ENCODE measurements around the gene TBX6.

The TBX6 gene

GRCh38 chr16:30068333-30068732 lies 23.4 kb downstream of the TBX6 start:
- no peak for TF ChIP-seq CTCF (conservative IDR thresholded peaks at IDR 0.05; ENCODE audit: low read depth, low read length)
- no peak for DNase-seq (ENCODE audit: low read depth)
- peak overlapping the region; percentile 27 for H3K4me3 ChIP-seq (ENCODE audit: low read length)

DNA sequence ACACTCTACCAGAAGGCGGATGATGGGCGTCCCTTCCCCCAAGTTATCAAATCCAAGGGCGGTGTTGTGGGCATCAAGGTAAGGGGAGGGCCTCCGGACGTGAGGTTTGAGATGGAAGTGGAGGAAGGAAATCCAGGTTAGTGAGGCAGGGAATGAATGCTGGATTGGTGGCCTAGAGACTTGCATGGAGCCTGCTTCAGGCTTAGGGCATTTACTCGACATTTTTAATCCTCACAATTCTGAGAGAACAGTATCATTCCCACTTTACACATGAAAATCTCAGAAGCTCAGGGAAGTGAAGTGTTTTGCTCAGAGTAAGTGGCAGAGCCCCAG lies 24.2 kb downstream of the TBX6 start:
- TF ChIP-seq CTCF (conservative IDR thresholded peaks at IDR 0.05; ENCODE audit: low read depth, low read length): no peak
- peak overlapping the region; percentile 79 for H3K4me3 ChIP-seq (ENCODE audit: low read length)
- DNase-seq (ENCODE audit: low read depth): no peak

DNA sequence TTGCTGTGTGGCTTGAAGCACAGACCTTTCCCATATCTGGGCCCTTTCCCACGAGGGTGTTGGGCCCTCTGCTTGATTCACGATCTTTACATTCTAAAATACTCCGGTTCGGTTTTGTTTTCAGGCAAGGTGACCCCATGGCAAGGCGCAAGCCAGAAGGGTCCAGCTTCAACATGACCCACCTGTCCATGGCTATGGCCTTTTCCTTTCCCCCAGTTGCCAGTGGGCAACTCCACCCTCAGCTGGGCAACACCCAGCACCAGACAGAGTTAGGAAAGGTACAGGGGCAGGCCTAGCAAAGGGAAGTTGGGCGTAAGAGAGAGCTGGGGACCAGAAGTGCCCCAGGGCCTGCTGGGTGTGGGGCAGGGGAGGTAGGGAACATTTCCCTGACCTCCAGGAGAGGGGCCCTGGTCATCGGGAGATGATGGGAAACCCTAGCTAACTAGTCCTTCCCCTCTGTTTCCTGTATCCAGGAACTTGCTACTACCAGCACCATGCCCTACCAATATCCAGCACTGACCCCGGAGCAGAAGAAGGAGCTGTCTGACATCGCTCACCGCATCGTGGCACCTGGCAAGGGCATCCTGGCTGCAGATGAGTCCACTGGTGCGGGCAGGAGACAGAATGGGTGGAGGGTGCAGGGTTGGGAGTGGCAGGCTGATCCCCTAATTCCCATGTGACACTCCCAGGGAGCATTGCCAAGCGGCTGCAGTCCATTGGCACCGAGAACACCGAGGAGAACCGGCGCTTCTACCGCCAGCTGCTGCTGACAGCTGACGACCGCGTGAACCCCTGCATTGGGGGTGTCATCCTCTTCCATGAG lies 24.8 kb downstream of the TBX6 start:
- TF ChIP-seq CTCF (conservative IDR thresholded peaks at IDR 0.05; ENCODE audit: low read depth, low read length): no peak
- peak overlapping the region; percentile 79 for H3K4me3 ChIP-seq (ENCODE audit: low read length)
- no peak for DNase-seq (ENCODE audit: low read depth)

GRCh38 chr16:30065943-30066760 lies 25.6 kb downstream of the TBX6 start:
- peak overlapping the region; percentile 79 for H3K4me3 ChIP-seq (ENCODE audit: low read length)
- TF ChIP-seq CTCF (conservative IDR thresholded peaks at IDR 0.05; ENCODE audit: low read depth, low read length): no peak
- DNase-seq (ENCODE audit: low read depth): no peak

DNA sequence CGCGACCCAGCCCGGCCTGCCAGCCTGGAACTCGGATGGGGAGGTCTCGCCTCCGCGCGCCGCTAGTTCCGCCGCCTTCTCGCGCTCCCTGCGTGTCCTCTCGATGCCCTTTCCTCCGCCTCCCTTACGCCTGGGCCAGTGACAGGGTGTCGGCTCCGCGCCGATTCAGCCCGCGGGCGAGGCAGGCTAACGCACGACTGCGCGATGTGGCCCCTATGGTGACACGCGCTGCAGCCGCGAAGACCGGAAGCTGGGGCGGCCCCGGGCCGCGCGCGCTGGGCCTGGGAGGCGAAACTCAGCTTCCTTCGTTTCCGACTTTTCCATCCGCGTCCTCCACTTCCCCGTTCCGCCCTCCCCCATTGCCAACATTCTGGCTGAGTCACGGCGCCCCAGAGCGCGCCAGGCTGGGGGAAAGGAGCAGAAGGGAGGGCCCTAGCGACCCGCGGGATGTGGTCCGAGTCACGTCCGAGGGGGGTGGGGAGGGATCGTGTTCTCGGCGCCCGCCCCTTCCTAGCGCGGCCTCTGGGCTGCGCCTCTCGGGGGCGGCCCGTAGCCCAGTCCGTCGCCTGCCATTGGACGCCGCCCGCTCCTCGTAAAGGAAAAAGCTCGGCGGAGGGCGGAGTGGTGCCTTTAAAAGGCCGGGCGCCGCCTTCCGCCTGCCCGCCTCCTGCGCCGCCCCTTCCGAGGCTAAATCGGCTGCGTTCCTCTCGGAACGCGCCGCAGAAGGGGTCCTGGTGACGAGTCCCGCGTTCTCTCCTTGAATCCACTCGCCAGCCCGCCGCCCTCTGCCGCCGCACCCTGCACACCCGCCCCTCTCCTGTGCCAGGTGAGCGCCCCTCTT lies 26.4 kb downstream of the TBX6 start, which contains the start of gene ALDOA:
TSS of gene ALDOA (plus strand) at position 659 of the 841 bp plus-strand sequence. CDS start 1,138 bp downstream, outside the sequence.
- DNase-seq (ENCODE audit: low read depth): peak; percentile 92
- H3K4me3 ChIP-seq (ENCODE audit: low read length): peak within 1 kb of the TSS; percentile 79
- TF ChIP-seq CTCF (conservative IDR thresholded peaks at IDR 0.05; ENCODE audit: low read depth, low read length): no peak

DNA sequence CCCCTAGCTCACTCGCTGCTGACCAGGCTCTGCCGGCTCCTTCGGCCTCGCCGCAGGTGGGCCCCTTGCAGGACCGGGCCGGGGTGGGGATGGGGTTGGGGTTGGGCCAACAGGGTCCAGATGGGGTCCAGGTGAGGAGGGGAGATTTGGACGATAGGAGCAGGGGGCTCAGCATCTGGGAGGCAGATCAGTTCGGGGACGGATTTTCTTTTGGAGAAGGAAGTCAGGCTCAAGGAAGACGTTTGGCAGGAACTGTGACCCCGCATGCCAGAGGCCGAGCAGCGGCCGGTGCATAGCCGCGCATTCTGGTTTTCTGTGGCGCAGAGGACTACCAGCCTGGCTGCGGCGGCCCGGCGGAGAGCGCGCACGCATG lies 27.0 kb downstream of the TBX6 start:
- no peak for TF ChIP-seq CTCF (conservative IDR thresholded peaks at IDR 0.05; ENCODE audit: low read depth, low read length)
- H3K4me3 ChIP-seq (ENCODE audit: low read length): peak overlapping the region; percentile 79
- DNase-seq (ENCODE audit: low read depth): no peak
